ENCODE data around the gene NEDD4L.

Gene NEDD4L

DNA sequence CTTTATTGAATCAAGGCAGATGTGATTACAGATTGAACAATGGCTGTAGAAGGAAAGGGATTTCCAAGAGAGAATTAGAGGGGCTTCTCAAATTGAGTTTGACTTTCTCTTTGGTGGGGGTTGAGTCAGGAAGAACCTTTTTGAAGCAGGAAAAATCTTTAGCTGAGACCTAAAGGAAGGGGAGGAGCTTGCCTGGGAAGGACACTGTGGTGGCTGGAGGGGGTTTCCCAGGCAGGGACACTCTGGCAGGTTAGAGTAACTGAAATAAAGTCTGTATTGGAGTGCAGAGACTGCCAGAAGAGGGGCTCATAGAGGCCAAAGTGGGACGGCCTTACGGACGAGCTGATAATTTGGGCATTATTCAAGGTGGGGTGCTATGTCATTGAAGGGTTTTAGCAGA lies 69.3 kb downstream of the NEDD4L start:
- Histone ChIP-seq H3K27me3 (ENCODE audit: low read depth) (no peaks in the 10 kb centered on the region), H3K9me3 (no peaks in the 10 kb centered on the region), H3K36me3 (replicated peaks) (no peaks in the 10 kb centered on the region), H3K4me3 (no peak overlapping the region), H3K4me1 (peaks cover 41% of the 10 kb centered on the region)
- in situ Hi-C loops (cut with MboI; ENCODE audit: low sequenced_read_pairs), result no loop called here
- no peak for DNase-seq (ENCODE audit: low spot score in 2 of 2)

DNA sequence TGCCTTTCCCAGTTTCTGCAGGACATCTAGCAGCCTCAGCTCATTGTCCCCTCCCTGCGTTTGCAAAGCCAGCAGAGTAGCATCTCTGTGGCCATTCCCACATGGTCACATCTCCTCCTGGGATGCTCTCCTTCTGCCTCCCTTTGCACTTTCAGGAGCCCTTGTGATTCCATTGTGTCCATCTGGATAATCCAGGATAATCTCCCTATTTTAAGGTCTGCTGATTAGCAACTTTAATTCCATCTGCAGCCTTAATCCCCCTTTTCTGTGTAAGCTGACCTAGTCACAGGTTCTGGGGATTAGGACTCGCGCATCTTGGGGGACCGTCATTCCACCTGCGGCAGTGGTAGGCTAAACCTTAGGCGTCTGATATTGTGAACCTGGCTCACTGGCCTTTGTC lies 70.7 kb downstream of the NEDD4L start:
- Histone ChIP-seq H3K9me3 (no peaks in the 10 kb centered on the region), H3K4me1 (peaks cover 39% of the 10 kb centered on the region), H3K36me3 (replicated peaks) (no peaks in the 10 kb centered on the region), H3K27me3 (ENCODE audit: low read depth) (no peaks in the 10 kb centered on the region), H3K4me3 (no peak overlapping the region)
- peak; percentile 59 to 77 for DNase-seq (ENCODE audit: low spot score in 2 of 2)
- in situ Hi-C loops (cut with MboI; ENCODE audit: low sequenced_read_pairs), result no loop called here

DNA sequence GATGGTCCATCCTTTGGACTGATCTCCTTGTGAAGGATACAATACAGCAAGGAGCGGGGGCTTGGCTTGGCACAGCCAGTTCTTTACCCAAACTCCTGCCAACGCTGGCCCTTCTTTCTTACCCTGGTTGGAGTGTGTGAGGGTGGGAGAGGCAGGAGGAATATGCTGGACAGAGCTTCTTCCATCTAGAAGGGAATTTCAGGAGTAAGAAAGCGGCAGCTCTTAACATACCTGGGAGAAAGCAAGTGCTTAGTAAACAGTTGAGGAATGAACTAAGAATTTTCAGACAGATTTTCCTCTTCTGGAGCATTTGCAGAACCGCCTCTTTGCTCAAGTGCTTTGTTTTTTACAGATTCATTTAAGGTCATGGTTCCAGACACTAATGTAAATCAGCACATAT lies 72.8 kb downstream of the NEDD4L start:
- H3K27me3 ChIP-seq (ENCODE audit: low read depth), result no peaks in the 10 kb centered on the region
- H3K9me3 ChIP-seq, result no peaks in the 10 kb centered on the region
- DNase-seq (ENCODE audit: low spot score in 2 of 2), result no peak
- H3K36me3 ChIP-seq (replicated peaks), result no peaks in the 10 kb centered on the region
- peaks cover 26% of the 10 kb centered on the region for H3K4me1 ChIP-seq
- in situ Hi-C loops (cut with MboI; ENCODE audit: low sequenced_read_pairs), result no loop called here
- no peak overlapping the region for H3K4me3 ChIP-seq

DNA sequence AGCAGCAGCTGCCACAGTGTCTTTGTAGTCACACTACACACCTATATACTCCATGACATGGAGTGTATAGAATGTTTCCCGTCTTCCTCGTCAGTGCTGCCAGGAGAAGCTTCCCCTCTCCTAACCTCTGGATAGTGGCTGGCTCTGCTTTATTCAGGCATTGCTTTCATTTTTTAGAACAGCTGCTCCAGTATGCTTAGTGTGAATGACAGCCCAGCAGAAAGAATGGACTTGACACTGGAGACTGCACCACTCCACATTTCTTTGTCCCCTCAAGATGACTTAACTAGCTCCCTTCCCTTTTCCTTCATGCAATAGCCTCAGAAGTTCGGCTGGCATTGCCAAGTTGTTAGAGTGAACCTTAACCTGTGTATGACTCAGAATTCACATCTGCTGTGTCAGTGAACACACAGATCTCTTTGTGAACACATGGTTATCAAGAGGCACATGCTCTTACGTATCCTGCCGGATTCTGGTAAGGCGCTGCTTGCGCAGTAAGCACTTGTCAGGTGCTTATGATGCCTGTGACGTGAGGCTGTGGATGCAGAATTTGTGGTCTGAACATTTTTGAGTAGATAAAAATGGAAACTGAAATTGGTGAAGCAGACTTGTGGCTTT lies 73.9 kb downstream of the NEDD4L start:
- no peaks in the 10 kb centered on the region for H3K36me3 ChIP-seq (replicated peaks)
- no peak for DNase-seq (ENCODE audit: low spot score in 2 of 2)
- H3K27me3 ChIP-seq (ENCODE audit: low read depth), result no peaks in the 10 kb centered on the region
- peaks cover 26% of the 10 kb centered on the region for H3K4me1 ChIP-seq
- in situ Hi-C loops (cut with MboI; ENCODE audit: low sequenced_read_pairs), result no loop called here
- no peak overlapping the region for H3K4me3 ChIP-seq
- H3K9me3 ChIP-seq, result no peaks in the 10 kb centered on the region

DNA sequence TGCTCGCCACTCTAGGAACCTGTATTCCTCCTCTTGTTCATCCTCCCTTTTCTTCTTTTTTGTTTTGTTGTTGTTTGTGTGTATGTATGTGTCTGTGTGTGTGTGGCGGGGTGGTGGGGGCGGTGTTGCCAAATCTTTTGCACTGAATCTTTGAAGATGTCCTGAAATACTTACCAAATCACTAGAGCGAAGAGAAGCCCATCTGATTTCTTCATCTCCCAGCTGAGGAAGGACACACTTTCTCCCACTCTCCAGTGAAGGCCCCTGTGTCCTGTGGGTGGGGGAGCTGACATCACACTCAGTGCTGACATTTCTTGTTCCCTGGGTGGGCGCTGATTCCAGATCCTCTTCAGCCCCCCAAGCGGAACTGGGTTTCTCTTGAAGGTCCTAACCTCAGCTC lies 74.5 kb downstream of the NEDD4L start:
- H3K27me3 ChIP-seq (ENCODE audit: low read depth), result no peaks in the 10 kb centered on the region
- H3K4me3 ChIP-seq, result no peak overlapping the region
- H3K4me1 ChIP-seq, result peaks cover 22% of the 10 kb centered on the region
- in situ Hi-C loops (cut with MboI; ENCODE audit: low sequenced_read_pairs), result no loop called here
- no peak for DNase-seq (ENCODE audit: low spot score in 2 of 2)
- H3K36me3 ChIP-seq (replicated peaks), result no peaks in the 10 kb centered on the region
- no peaks in the 10 kb centered on the region for H3K9me3 ChIP-seq

DNA sequence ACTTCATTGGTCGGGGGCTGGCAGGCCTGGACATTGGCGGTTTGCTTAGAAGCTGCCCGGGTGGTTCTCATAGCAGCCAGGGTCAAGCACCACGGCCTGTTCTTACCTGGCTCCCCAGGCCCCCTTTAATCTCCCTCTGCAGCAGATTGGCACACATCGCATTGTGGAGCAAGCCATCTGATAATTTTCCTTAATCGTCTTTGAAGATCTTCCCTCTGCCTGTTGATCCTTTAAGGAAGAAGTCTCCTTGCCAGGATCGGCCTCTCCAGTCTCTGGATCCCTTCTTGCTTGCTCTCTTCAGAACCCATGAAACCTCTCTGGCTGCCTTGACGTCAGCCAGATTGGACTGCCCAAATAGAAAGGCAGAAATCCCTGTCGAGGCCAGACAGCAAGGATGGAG lies 75.8 kb downstream of the NEDD4L start:
- no peaks in the 10 kb centered on the region for H3K27me3 ChIP-seq (ENCODE audit: low read depth)
- H3K4me1 ChIP-seq, result peaks cover 14% of the 10 kb centered on the region
- no peak for DNase-seq (ENCODE audit: low spot score in 2 of 2)
- H3K36me3 ChIP-seq (replicated peaks), result no peaks in the 10 kb centered on the region
- no peaks in the 10 kb centered on the region for H3K9me3 ChIP-seq
- in situ Hi-C loops (cut with MboI; ENCODE audit: low sequenced_read_pairs), result loop anchor here (5.0 to 10.0 kb wide), 2 partner anchors 73 to 235 kb away; no protein-coding TSS in a partner anchor
- no peak overlapping the region for H3K4me3 ChIP-seq

DNA sequence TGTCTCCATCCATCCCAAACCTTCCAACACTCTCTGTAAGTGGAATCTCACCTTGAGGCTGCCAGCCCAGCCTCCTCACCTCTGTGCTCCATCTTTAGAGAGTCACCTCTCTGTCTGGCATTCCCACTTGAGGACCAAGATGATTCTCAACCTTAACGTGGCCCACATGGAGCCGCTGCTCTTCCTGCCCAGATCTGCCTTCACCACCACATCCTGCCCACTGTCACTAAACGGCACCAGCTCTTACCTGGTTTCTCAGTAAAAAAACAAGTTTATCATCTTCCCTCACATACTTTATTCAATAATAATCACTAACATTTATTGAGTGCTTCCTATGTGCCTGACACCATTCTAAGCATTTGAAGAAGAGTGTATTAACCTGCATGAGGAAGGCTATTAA lies 80.4 kb downstream of the NEDD4L start:
- Histone ChIP-seq H3K9me3 (no peaks in the 10 kb centered on the region; the same call in 1 of the 2 replicates), H3K27me3 (ENCODE audit: low read depth) (no peaks in the 10 kb centered on the region), H3K4me3 (no peak overlapping the region), H3K4me1 (peaks cover 2% of the 10 kb centered on the region; the same call in 1 of the 2 replicates), H3K36me3 (replicated peaks) (no peaks in the 10 kb centered on the region)
- in situ Hi-C loops (cut with MboI; ENCODE audit: low sequenced_read_pairs), result loop anchor here (5.0 to 10.0 kb wide), 2 partner anchors 77 to 240 kb away; no protein-coding TSS in a partner anchor
- DNase-seq (ENCODE audit: low spot score in 2 of 2), result no peak

DNA sequence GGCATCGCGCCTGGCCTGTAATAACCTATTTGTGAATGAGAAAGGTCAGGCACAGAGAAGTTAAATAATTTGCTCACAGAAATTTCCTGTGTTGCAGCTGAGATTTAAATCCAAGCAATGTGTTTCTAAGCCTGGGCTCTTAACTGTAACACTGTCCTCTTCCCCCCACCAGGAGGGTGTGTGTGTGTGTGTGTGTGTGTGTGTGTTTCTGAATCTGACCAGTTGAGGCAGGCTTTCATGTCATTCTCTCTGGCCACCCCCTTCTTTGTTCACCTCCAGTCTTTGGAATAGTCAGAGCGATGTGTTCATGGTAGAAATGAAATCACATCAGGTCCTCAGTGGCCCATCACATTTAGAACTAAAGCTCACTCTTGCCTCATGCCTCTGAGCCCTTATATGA lies 81.2 kb downstream of the NEDD4L start:
- no peak overlapping the region for H3K4me3 ChIP-seq
- in situ Hi-C loops (cut with MboI; ENCODE audit: low sequenced_read_pairs), result loop anchor here (10.0 kb wide), 1 partner anchor 240 kb away; no protein-coding TSS in a partner anchor
- no peaks in the 10 kb centered on the region for H3K36me3 ChIP-seq (replicated peaks)
- H3K27me3 ChIP-seq (ENCODE audit: low read depth), result no peaks in the 10 kb centered on the region
- no peaks in the 10 kb centered on the region; the same call in 1 of the 2 replicates for H3K9me3 ChIP-seq
- peaks cover 2% of the 10 kb centered on the region; the same call in 1 of the 2 replicates for H3K4me1 ChIP-seq
- DNase-seq (ENCODE audit: low spot score in 2 of 2), result no peak

DNA sequence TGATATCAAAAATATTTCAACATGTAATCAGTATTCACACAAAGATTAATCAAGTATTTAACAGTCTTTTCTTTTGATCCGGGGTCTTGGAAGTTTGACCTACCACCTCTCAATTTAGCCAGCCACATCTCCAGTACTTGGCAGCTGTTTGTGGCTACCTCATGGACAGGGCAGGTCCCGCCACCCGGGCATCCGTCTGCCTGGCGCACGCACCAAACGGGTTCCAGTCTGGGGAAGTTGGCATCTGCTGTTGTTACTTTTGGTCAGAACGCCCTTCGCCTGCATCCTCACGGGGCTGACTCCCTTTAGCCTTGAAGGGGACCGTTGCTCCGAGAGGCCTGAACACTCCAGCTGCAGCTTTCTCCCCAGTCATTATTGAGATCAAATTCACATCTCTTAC lies 81.7 kb downstream of the NEDD4L start:
- Histone ChIP-seq H3K27me3 (ENCODE audit: low read depth) (no peaks in the 10 kb centered on the region), H3K9me3 (no peaks in the 10 kb centered on the region; the same call in 1 of the 2 replicates), H3K4me3 (no peak overlapping the region), H3K36me3 (replicated peaks) (no peaks in the 10 kb centered on the region), H3K4me1 (peaks cover 2% of the 10 kb centered on the region; the same call in 1 of the 2 replicates)
- no peak for DNase-seq (ENCODE audit: low spot score in 2 of 2)
- in situ Hi-C loops (cut with MboI; ENCODE audit: low sequenced_read_pairs), result loop anchor here (10.0 kb wide), 1 partner anchor 241 kb away; no protein-coding TSS in a partner anchor

DNA sequence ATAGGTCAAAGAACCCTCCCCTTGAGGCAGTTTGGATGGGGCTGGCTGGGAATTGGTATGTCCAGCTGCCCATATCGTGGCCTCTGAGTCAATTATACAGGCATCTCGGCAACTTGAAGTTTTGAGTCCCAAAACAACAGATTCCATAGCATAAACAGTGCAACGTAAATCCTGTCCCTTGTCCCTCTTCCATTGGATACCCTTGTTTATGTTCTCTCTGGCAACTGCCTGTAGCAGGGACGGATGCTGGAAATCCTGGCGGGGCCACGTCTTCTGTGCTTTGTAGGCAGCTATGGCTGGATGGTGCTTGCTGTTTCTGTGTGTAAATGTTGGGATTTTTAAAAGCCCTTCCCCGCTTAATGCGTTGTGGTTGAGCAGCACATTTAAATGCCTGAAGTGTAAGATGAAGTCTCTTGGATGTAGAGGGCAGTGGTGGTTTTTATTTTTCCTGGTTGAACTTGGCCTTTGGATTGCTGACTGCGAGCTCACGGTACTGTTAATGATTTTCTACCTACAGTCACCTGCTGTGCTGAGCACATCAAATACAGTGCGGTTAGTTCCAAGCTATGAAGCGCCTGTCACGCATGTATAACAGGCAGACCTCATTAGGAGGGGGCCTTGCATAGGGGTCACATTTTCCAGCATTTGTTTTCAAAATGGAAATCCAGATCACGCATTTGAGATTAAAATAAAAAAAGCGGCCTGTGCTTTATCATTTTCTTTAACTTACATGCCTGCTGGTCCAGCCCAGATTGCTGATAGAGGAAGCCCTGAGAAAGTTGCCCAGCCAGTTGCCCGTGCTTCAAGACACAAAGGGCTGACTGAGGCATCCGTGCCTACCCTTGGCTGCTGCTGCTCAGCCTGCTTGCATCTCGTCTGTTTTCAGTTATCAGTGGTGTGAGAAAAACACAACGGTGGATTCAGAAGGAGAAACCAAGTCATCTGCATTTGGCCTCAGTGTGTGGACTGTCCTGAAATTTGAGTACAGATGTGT lies 84.7 kb downstream of the NEDD4L start:
- Histone ChIP-seq H3K4me1 (no peaks in the 10 kb centered on the region), H3K9me3 (no peaks in the 10 kb centered on the region; the same call in 1 of the 2 replicates), H3K27me3 (ENCODE audit: low read depth) (no peaks in the 10 kb centered on the region), H3K36me3 (replicated peaks) (no peaks in the 10 kb centered on the region), H3K4me3 (no peak overlapping the region)
- in situ Hi-C loops (cut with MboI; ENCODE audit: low sequenced_read_pairs), result loop anchor here (10.0 kb wide), 1 partner anchor 244 kb away; no protein-coding TSS in a partner anchor
- no peak for DNase-seq (ENCODE audit: low spot score in 2 of 2)

DNA sequence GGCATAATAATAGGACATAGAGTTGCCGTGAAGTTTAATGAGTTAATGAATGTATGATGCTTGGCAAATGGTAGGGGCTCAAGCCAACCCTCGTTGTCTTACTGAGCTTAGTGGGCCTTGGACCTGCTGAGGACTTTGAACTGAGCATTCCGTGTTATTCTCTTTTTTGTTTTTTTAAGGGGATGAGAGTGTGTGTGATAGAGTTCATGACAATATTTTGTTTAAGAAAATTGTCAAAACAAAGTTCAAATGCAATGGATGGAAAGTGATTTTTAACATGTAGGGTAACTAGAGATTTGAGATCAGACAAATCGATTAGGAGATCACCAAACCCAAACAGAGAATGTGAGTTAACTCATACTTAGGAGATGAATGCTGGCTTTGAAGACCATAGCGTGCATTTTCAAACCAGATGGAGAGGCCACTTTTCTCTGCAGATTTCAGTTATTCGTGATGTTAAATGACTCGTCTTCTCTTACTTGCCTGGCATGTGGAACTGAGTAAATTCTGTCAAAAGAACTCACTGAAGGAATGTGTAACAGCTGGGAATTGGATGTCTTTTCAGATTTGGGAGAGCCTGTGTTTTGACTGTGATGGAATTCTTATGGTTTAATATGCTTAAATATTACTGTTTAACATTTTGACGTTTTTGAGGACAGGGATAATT lies 88.7 kb downstream of the NEDD4L start:
- Histone ChIP-seq H3K4me1 (peaks cover 5% of the 10 kb centered on the region; the same call in 1 of the 2 replicates), H3K36me3 (replicated peaks) (no peaks in the 10 kb centered on the region), H3K4me3 (no peak overlapping the region), H3K27me3 (ENCODE audit: low read depth) (no peaks in the 10 kb centered on the region), H3K9me3 (no peaks in the 10 kb centered on the region; the same call in 1 of the 2 replicates)
- DNase-seq (ENCODE audit: low spot score in 2 of 2), result no peak
- in situ Hi-C loops (cut with MboI; ENCODE audit: low sequenced_read_pairs), result no loop called here

DNA sequence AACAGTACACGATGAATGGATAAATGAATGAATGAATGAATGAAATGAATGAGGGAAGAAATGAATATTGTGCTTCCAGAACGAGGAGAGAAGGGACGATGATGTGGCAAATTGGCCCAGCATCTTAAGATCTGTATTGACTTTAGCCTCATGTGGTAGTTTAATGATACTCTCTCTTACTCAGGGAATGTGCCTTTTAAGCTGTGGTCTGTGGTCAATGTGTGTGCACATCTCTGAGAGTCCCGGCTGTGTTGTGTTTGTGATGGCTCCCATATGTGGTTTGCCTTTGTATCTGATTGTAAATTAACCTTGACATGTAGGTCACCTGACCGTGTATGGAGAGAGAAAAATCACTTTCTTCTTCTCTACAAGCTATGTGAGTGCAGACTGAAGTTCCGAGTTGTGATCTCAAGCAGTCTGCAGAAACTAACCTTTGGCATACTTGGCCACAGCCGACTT lies 91.2 kb downstream of the NEDD4L start:
- H3K4me3 ChIP-seq, result no peak overlapping the region
- no peaks in the 10 kb centered on the region for H3K9me3 ChIP-seq
- DNase-seq (ENCODE audit: low spot score in 2 of 2), result no peak
- in situ Hi-C loops (cut with MboI; ENCODE audit: low sequenced_read_pairs), result no loop called here
- no peaks in the 10 kb centered on the region for H3K27me3 ChIP-seq (ENCODE audit: low read depth)
- H3K36me3 ChIP-seq (replicated peaks), result no peaks in the 10 kb centered on the region
- peaks cover 5% of the 10 kb centered on the region; the same call in 1 of the 2 replicates for H3K4me1 ChIP-seq

DNA sequence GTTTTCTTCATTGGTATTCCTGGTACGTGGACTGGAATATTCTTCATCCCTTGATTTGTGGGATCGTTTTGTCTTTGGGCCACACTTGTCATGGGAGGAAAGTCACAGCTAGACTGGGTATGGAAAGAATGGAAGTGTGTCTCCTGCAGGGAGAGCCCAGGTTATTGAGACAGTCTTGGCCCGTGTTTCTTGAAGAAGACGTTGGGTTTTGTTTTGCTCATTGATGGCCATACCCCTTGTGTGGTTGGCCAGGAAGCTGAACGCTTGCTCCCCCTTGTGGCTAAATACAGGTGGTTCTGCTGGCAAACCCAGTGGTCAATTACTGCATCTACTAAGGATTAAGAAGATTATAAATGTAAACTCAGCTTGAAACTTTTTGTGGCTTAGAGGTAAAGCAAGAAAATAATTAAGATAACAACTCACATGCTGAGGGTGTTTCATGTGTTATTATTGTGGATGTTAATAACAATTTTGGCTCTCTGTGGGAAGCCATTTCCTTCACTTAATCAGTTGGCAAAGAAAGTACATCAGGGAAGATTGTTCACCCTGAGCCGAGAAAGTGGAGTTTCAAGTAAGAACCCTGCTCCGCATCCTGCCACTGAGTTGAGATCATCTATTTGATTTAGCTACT lies 91.8 kb downstream of the NEDD4L start:
- DNase-seq (ENCODE audit: low spot score in 2 of 2), result peak; percentile 77 to 81
- Histone ChIP-seq H3K36me3 (replicated peaks) (no peaks in the 10 kb centered on the region), H3K4me3 (no peak overlapping the region), H3K9me3 (no peaks in the 10 kb centered on the region), H3K27me3 (ENCODE audit: low read depth) (no peaks in the 10 kb centered on the region), H3K4me1 (peaks cover 5% of the 10 kb centered on the region; the same call in 1 of the 2 replicates)
- in situ Hi-C loops (cut with MboI; ENCODE audit: low sequenced_read_pairs), result no loop called here
